ENCODE results near the gene HGF.

Gene HGF

GRCh38 chr7:81680120-81680519 is 89.7 kb downstream of the HGF start:
- DNase-seq = no peak

- no peak for DNase-seq
Measured at GRCh38 chr7:81676813-81677212, 93.0 kb downstream of the HGF start.

DNA sequence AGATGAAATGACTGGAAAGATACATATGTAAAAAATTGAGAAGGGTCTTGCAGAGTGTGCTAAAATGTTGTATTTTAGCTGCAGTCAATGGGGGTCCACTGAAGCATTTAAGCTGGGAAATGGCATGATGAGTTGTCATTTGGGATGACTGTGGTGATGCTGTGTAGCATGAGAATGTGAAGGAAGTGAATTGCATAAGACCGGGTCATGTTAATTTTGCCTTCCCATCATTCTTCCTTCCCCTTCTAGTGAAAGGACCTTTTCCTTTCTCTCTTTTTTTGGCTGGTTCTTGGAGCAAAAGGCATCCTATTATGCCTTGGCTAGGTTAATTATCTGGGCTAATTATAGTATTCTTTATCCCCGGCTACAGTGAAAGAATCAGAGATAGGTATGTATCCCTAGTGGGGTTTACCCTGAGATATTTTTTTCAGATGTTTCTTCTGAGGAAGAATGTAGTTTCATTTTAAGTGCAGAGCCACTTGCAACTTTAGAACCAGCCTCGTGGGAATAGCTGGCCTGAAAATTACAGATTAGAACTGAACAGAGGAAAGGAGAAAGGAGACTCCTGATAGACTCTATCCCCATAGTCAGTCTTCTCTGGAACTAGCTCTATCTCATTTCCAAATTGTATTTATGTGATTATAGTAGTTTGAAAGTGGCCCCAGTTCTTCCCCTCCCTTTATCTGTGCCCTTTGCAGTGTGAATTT is 93.6 kb downstream of the HGF start:
- no peak for DNase-seq

DNA sequence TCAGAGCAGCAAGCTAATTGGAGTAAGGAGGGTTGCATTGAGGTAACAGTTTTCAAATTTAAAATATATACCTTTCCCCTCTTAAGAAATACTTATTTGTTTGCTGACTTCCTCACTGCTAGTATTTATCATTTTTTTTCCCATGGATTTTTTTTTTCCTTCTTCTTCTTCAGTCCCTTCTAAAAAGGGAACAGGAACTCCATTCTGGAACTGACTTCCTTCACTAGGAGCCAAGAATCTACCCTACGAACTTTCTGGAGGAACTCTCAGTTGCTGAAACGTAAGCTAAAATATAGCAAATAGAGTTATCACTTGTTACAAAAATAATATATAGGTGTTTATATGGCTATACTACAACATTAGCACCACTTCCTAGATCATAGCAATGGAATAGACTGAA is 95.4 kb downstream of the HGF start:
- DNase-seq = no peak

- DNase-seq = no peak
Measured at GRCh38 chr7:81672872-81673271, 97.0 kb downstream of the HGF start.

DNA sequence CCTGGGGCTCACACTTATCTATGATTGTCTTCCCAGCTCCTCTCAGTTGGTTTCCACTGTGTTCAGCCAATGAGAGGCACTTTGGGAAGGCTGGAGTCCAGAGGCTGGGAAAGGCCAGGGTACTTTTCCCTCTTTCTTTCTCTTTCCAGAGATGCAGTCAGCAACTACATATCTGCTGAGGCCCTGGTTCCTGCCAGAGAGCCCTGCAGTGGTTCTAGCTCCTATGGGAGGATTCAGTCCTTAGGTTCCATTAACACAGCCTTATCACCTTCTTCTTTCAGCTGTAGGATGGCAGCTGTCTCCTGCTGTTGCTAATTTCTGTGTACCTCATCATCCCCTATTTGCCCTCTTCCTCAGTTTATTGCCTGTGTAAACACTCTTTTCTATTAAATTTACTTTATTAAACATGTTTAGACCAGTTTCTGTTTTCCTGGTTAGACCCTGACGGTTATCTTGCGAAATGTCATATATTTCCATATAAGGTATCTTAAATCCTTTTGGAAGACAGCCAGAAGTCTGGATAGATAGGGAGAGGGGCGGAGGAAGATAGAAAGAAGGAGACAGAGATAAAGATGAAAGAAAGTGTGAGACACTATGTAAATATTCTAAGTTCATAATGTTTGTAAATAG is 100.3 kb downstream of the HGF start:
- no peak for DNase-seq

DNA sequence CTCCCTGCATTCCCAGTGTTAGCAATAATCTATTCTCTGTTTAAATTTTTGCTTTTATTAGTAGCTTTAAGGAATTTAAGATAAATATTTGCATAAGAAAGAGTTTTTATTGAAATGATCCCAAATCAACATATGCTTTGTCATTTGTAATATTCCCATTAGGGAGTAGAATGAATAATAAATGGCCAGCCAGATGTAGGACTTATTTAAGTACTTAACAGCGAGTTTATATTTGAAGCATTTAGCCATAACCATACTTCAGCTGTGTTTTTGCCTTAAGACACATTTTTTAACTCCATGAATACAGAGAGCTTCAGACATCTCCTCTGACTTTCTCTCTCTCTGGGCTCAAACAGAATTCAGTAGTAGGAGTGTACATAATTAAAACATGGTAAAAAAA is 103.6 kb downstream of the HGF start:
- DNase-seq = no peak

- DNase-seq = no peak
Measured at GRCh38 chr7:81665236-81665635, 104.6 kb downstream of the HGF start.

GRCh38 chr7:81664304-81664703 is 105.5 kb downstream of the HGF start:
- DNase-seq = no peak

- DNase-seq = no peak
Measured at GRCh38 chr7:81662531-81662930, 107.3 kb downstream of the HGF start.

DNA sequence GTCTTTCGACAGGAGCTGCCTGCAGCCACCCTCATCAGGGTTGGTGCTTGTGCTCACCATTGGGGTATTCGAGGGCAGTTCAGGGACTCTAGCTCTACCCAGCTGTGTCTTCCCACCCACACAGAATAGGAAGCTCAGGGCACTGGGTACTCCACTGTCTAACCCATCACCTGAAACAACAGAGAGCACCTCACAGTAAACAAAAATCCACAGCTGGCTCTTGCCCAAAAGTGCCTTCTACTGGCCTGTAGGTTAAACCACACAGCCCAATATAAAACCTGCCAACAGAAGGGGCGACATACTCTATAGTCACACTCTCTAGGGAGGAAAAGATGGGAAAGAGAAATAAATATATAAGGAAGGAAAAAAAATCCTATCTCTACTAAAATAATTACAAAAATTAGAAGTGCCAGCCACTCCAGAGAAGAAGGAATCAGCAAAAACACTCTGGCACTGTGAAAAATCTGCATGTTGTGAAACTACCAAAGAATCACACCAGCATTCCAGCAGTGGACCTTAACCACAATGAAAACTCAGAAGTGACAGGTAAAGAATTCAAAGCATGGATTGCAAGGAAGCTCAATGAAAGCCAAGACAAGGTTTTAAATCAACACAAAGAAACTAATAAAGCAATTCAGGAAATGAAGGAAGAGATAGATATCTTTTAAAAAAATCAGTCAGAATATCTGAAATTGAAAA is 110.0 kb downstream of the HGF start:
- no peak for DNase-seq

DNA sequence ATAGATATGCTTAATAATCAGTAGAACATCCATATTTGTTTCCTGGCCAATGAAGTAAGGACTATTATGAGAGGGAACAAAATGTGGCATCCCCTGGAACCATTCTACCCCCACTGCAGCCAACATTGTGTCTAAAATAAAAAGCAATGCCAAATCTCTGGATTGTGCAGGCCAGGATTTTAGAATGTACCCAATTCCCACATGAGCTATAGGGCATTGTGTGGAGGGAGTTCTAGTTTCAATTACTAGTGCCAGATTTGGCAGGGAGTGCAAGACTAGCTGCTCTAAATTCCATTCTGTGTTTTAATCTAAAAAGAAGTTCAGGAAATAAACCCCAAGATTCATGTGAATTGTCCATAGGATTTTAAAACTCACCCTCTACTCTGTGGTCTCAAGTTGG is 112.3 kb downstream of the HGF start:
- no peak for DNase-seq

- DNase-seq = no peak
Measured at GRCh38 chr7:81655271-81655670, 114.6 kb downstream of the HGF start.

DNA sequence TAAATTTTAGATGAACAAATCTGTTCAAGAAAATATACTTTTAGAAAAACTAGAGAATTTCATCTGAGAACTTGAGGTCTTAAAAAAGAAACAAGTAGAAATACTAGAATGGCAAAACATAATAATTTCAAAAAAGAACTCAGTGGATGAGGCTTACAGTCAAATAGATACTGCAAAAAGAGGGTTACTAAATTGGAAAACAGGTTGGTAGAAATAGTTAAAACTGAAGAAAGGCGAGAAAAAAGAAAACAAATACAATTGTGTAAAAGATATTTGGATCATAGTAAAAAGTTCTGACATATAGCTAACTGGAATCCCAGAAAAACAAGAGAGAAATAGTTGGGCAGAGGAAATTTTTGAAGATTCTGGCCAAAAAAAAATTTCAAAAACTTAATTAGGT is 117.6 kb downstream of the HGF start:
- no peak for DNase-seq
